AG08395 (cell line): Measurements from ENCODE around the gene COX14.
"Not testable (repeated sequence)": the region's sequence is repeated elsewhere in the genome, so short reads cannot be mapped to it uniquely, and the experiment has no call there.

Source experiments
- DNase-seq: peaks from one replicate; pipeline ENCODE4 v3.0.0; 2012; ENCODE audit warnings: mixed read lengths, low spot score

Gene COX14

DNA sequence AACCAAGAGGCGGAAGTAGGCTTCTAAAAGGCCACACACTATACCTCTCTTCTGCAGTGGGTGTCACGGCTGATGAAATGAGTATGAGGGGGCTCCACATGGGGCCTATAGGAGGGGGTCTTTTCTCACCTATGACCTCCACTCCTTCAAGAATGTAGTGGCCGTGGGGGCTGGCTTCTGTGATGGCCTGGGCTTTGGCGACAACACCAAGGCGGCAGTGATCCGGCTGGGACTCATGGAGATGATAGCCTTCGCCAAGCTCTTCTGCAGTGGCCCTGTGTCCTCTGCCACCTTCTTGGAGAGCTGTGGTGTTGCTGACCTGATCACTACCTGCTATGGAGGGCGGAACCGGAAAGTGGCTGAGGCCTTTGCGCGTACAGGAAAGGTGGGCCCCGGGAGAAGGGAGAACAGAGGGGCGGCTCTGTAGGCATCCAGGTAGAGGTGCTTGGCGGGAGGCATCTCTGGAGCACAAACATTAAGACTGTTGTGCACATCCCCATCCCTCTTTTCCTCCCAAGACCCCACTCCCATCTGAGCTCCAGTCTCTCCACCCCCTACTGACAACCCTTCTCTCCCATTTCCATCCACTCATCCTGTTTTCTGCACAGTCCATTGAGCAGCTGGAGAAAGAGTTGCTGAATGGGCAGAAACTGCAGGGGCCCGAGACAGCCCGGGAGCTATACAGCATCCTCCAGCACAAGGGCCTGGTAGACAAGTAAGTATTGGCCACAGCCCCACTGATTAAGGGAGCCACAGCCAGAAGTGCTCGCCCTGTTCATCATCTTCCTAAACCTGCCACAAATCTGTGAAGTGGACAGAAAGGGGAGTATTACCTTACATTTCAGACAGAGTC lies 4.4 kb upstream of the COX14 start:
- no peak for DNase-seq

DNA sequence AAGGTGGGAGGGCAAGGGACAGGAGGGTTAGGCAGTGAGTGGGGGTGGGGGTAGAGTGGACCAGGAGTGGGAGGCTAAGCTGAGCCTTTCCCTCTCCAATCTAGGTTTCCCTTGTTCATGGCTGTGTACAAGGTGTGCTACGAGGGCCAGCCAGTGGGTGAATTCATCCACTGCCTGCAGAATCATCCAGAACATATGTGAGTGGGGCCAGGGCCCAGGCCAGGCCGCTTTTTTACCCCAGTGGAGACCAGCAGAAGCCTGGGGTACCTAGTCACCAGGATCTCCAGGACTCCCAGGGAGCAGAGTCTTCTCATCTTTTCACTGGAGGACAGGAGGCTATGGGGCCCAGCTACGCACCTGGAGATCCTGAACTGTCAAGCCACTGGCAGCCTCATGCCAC lies 2.7 kb upstream of the COX14 start:
- DNase-seq = no peak

DNA sequence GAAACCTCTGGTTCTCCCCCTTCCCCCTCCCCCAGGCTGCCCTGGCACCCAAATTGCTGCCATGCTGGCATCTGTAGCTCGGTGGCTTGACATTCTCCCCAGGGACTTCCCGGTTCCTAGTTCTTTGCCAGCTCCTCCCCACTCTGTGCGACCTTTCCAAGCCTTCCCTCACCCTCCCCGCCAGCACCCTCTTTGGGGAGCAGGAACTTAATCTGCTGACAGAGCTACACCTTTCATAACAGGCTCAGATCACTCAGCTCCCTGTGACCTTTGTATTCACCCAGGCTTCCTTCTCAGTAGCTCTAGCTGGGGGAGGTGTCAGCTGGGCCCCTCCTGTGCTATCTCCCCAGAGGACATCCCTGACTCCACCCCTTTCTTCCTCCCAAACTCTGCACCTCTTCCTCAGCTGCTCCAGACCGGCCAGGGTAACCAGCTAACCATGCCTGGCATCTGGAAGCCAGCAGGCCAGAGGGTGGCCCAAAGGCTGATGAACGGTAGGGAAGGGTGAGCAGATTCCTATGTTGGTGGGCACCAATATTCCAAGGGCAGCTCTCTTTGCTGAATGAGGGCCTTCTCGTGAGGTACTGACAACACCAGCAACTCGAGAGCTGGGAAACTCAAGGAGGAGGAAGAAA lies 1.8 kb upstream of the COX14 start:
- no peak for DNase-seq

DNA sequence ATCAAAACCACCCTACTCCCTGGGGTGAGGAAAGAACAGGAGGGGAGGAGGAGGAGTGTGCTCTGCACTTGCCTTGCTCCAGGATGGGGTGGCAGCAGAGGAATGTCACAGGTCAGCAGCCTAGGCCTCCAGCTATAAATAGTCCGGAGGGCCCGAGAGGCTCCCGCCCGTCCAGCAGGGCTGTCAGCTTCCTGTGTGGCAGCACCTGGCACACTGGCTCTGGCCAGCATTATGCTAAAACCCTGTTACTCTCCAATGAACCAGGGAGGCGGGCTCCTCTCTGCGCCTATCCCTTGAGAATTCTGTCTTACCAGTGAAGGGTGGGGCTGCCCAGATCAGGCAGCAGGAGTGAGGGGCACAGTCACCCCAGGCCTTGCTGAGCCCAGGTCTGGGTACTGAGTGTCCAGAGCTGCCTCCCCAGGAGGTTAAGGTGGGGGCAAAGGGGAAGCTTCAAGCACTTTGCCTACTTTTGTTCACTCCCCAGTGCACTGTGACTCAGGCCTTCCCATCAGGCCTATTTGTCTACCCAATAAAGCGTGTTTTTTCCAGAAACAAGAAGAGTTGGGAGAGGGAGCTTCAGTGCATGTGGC lies 1.2 kb upstream of the COX14 start:
- peak; percentile 18 for DNase-seq

DNA sequence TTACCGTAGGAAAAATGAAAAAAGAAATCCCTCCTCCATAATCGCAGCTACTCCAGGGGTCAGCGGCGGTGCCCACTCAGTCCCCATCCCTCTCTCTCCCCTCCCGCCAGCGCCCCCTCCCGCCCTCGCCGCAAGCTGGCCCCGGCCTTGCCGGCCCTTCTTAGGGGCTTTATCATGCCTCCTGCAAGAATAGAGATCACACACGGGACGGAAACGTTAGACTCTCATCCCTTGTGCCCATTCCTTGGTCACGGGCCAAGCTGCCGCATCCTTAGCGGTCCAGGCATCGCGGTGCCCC lies 692 bp upstream of the COX14 start:
- no peak for DNase-seq

DNA sequence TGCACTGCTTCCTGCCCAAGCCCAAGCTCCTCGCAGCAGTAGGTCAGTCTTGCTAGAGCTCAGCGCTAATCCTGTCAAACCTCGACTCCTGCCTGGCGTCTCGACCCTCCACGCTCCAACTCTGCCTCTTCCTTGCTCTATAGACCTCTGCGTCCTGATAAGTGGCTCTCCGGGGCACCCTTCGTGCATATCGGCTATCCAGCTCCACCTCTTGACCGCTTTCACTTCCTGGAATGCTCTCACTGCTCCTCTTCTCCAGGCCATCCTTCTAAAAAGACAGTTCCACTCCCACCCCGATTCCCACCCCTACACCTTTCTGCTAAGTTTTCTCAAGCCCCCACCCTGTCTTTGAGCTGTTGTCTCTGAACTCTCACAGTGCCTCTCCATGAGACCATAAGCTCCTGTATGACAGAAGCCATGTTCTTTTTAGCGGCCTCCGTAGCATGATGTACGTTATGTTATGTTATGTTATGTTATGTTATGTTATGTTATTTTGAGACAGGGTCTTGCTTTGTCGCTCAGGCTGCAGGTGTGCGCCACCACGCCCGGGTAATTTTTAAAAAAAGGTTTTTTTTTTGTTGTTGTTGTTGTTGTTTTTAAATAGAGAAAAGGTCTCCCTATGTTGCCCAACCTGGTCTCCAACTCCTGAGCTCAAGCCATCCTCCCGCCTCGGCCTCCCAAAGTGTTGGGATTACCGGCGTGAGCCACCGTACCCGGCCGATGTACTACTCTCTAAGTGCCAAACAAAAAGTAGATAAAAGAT lies 601 bp downstream of the COX14 start:
- peak; percentile 55 for DNase-seq

DNA sequence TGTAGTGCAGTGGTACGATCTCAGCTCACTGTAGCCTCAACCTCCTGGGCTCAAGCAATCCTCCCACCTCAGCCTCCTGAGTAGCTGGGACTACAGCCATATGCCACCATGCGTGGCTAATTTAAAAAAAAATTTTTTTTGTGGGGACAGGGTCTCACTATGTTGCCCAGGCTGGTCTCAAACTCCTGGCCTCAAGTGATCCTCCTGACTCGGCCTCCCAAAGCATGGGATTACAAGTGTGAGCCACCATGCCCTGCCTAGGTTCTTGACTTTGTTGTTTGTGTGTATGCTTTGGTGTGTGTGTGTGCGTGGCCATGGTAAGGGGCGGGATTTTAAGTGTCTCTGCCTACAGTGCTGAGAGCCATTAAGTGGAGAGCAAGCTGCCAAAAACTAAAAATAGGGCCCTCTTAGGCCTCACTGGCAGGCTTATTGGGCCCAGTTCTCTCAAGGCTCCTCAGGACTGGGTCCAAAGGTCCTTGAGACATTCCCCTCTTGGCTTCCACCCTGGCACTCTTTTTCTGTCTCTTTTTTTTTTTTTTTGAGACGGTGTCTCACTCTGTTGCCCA lies 5.1 kb downstream of the COX14 start:
- DNase-seq = no peak

DNA sequence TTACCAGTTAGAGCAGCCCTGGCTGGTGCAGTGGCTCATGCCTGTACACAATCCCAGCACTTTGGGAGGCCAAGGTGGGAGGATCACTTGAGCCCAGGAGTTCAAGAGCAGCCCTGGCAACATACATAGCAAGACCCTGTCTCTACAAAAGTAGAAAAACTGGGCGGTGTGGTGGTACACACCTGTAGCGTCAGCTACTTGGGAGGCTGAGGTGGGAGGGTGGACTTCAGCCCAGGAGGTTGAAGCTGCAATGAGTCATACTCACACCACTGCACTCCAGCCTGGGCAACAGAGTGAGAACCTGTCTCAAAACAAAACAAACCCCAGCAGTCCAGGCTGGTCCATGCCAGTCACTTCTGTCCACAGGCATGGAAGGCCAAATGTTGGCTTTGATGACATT lies 7.4 kb downstream of the COX14 start:
- no peak for DNase-seq

DNA sequence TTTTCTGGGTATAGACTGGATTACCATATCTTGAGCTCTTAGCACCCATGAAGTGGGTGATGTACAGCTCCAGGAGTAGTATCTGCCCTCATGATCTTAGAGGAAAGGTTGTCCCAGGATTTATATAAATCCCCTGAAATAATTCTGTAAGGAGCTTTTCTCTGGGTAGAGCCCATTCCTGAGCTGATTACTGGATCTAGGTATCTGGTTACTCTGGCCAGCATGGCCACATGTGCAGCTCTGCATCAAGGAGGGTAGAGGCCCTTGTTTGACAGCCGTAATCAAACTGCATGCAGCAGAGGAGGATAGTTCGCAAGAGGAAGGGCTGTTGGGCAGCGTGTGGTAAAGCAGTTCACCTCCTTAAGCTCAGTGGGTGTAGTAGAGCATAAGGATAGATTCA lies 8.5 kb downstream of the COX14 start:
- DNase-seq = no peak

DNA sequence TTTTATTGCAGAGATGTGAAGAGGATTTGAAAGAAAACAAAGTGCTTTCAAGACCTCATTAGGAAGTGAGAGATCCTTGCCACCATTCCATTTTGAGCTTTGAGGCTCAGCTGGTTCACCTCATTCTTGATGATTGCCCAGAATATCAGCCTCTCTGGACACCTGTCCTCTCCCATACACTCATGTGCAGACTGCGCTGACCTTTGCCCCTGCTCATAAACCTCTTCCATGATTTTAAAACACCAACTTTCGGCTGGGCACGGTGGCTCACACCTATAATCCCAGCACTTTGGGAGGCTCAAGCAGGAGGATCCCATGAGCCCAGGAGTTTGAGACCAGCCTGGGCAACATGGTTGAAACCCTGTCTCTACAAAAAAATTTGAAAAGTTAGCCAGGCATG lies 8.9 kb downstream of the COX14 start:
- no peak for DNase-seq

DNA sequence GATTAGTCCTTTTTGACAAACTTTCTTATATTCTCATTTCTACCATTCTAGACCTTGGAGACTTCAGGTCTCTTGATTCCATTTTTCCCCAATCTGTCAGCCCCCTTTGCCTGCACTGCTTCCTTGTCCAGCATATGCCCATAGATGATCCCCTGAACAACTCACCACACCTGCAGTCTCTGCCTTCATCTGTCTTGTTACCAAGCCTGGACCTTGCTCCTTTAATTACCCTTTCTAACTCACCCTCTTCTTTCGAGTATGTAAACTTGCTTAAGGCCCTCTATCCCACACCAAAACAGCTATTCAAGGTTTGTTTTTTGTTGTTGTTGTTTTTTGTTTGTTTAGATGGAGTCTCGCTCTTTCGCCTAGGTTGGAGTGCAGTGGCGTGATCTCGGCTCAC lies 9.6 kb downstream of the COX14 start:
- DNase-seq = no peak

DNA sequence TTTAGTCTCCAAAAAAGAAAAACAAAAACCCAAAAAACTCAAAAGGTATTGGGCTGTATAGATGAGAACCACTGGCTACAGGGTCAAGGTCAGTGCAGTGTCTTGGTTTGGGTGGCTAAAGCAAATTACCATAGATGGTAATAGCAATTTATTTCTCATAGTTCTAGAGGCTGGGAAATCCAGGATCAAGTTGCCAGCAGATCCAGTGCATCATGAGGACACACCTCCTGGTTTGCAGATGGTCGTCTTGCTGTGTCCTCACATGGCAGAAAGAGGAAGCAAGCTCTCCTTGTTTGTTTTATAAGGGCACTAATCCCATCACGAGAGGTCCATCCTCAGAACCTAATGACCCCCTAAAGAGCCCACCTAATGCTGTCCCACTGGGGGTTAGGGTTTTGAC lies 11.2 kb downstream of the COX14 start:
- no peak for DNase-seq

DNA sequence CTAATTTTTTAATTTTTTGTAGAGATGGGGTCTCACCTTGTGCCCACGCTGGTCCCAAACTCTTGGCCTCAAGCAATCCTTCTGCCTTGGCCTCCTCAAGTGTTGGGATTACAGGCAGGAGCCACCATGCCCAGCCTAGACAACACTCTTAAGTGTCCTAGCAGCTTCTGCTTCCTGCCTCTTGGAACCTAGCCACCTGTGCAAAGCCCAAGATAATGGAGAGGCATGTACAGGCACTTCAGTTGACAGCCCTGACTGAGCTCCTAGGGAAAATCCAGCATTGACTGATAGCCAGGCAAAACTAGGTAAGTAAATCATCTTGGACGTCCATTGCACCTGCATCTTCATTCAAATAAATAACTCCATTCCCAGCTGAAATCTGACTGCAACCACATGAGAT lies 15.5 kb downstream of the COX14 start:
- no peak for DNase-seq

DNA sequence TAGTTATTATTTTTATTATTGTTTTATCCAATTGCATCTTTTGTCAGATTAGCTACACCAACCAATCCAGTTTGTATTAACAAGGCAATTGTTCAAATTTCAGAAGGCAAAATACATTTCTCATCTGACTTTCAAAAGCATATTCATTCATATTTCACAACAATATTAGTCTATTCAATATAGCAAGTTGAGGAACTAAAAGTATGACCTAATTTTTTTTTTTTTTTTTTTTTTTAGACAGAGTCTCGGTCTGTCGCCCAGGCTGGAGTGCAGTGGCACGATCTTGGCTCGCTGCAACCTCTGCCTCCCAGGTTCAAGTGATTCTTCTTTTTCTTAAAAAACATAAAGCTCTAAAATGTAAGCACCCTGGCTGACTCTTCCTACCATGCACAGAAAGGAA lies 17.3 kb downstream of the COX14 start:
- DNase-seq = no peak

DNA sequence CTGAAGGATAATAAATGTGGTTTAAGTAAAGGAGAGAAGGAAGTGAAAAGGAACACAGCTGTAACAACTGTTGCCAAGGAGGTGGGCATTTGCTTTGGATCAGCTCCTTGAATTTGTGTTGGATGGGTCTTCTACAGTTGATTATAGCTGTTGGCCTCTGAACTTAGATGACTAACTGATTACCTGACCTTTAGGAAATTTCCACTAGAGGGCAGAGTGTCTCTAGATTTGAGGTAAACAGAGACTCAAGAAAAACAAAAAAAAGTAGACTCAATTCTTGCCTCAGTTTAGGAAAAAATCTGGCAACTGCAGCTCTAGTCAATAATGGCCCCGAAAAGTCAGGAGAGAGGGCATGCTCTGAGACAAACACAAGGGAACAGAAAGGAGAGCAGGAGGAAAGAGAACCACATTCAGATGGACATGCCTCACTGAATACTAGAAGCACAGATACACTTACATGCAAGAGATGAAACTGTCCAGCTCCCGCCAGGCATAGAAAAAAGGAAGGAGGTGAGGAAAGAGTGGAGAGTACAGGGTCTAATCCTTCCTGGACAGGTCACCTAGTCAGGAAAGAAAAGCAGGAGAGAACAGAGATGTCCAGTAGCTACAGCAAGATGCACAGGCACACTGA lies 20.6 kb downstream of the COX14 start:
- DNase-seq = peak; percentile 49

DNA sequence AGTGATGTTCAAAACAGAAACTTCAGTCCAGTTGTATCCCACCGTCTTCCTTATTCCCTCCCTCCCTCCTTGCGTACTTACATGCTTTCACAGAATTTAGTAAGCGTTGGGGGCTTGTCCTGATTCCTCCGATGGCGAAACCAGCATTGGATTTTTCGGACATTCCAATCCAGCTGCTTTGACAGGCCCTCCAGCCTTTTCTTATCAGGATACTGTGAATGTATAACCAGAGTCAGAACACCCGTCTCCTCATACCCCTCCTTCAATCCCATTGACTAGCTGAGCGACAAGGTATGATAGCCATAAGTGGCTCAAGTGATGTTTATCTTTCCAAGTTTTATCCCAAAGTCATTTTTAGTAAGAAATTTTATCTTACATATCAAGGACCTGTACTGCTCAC lies 31.0 kb downstream of the COX14 start:
- no peak for DNase-seq

DNA sequence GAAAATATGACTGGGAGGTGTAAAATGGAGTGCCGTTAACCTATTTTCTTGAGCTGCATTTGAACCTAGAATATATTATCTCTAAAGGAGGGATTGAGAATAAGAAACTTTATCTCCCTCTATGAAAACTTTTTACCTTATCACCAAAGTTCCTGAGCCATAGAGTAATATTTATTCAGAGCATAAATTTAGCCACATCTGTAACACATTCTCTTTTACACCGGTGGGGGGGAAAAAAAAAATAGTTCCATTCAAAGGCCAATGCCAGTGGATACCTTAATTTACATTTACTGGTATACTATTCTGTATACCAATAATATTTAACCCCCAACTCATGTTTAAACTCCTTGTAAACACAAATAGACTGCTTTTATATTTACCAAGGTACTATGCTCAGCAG lies 33.4 kb downstream of the COX14 start:
- DNase-seq = no peak

DNA sequence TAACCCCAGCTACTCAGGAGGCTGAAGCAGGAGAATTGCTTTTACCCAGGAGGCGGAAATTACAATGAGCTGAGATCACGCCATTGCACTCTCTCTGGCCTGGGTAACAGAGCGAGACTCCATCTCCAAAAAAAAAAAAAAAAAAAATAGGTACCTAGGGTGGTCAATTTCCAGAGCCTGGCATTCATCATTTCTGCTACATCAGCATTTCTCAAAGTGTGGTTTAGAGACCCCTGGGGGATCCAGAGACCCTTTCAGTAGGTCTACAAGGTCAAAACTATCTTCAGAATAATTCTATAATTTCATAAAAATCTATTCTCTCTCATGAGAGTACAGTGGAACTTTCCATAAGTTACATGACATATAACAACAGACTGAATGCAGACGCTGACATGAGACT lies 35.2 kb downstream of the COX14 start:
- DNase-seq = no peak

DNA sequence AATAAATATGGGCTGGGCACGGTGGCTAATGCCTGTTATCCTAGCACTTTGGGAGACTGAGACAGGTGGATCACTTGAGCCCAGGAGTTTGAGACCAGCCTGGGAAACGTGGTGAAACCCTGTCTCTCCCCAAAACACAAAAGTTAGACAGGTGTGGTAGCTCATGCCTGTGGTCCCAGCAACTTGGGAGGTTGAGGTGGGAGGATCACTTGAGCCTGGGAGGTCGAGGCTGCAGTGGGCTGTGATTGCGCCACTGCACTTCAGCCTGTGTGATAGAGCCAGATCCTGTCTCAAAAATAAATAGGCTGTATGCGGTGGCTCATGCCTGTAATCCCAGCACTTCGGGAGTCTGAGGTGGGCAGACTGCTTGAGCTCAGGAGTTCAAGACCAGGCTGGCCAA lies 36.0 kb downstream of the COX14 start:
- DNase-seq = not testable (repeated sequence)

DNA sequence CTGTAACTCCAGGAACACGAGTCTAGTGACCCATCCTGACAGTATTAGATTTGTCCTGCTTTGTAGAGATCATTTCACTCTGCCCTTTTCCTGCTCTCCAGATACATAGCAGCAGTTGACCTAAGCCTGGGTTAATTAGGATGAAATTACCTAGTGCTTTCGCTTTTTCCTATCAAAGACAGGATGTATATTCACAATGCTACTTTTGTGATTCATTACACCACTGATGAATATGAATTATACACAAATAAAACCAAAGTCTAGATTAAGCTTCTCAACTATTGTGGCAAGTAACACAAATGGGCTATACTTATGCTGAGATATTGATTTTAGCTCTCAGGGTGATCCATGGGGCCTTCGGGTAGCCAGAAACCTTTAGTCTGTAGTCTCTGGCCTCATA lies 37.3 kb downstream of the COX14 start:
- no peak for DNase-seq

DNA sequence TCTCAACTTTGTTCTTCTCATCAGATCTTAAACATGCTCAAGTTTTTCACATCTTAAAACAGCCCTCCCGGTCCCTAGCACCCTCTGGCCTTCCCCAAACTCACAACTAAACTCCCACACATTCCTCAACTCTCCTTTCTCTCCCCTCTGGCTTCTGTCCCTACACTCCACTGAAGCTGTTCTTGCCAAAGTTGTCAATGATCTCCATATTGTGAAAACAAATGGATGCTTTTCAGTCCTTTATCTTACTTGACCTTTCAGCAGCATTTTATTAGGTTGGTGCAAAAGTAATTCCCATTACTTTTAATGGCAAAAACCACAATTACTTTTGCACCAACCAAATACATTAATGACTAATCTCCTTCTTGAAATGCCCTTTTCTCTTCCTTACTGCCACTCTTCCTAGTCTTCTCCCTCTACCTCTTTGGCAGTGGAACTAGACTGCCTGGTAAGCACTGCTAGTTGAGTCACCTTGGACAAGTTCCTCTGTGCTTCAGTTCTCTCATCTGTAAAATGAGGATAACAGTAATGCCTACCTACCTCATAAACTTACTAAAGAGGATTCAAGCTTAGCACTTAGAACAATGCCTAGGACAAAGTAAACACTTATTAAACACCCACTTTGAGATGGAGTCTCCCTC lies 39.1 kb downstream of the COX14 start:
- no peak for DNase-seq

DNA sequence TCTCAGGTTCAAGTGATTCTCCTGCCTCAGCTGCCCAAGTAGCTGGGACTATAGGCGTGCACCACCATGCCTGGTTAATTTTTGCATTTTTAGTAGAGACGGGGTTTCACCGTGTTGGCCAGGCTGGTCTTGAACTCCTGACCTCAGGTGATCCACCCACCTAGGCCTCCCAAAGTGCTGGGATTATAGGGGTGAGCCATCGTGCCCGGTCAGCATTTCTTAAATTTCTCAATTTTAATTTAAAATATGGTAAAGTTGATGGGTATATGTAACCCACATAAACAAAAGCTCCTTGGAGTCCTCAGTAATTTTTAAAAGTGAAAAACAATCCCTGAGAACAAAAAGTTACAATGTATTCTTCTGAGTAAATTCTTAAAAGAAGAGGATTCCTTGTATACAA lies 42.9 kb downstream of the COX14 start:
- DNase-seq = not testable (repeated sequence)
